Upper lobe of left lung (tissue), 6 donors: ENCODE results near the gene SAP30L. TPM values are rescaled to one million over a fixed set of nuclear protein-coding genes. Genes with fewer than 3 reads are reported as not detected.
A peak's percentile ranks its signal among the peaks of the same experiment; 100 is the strongest.

Experiments used
- ATAC-seq, 2 donors: fragments of 200-7000 bp; cut with Tn5 transposase; one replicate each; pipeline ENCODE4 v1.9.1; 2022; ENCODE audit warnings: mild to moderate bottlenecking in 2 of 2, moderate library complexity in 2 of 2; ENCODE audit not compliant: low FRiP score in 2 of 2
- DNase-seq, 2 donors: peaks; one replicate each; pipeline ENCODE4 v3.0.0-alpha.2; 2019 to 2020
- H3K27ac ChIP-seq, 4 donors: fragments of 200-600 bp; sonication (generic); one replicate each; pipeline ENCODE4 v1.5.1; 2016 to 2019
- H3K27me3 ChIP-seq, 4 donors: fragments of 200-600 bp; sonication (generic); one replicate each; pipeline ENCODE4 v1.5.1; 2017 to 2019
- H3K36me3 ChIP-seq, 4 donors: fragments of 200-600 bp; sonication (generic); one replicate each; pipeline ENCODE4 v1.5.1; 2016 to 2019
- H3K4me1 ChIP-seq, 4 donors: fragments of 200-600 bp; sonication (generic); one replicate each; pipeline ENCODE4 v1.5.1; 2018 to 2019
- H3K4me3 ChIP-seq, 4 donors: fragments of 200-600 bp; sonication (generic); one replicate each; pipeline ENCODE4 v1.5.1; 2017 to 2019; ENCODE audit warnings: mild to moderate bottlenecking in 2 of 4, moderate library complexity in 1 of 4
- H3K9me3 ChIP-seq, 4 donors: fragments of 200-600 bp; sonication (generic); one replicate each; pipeline ENCODE4 v1.5.1; 2018 to 2019
- CTCF ChIP-seq, 6 experiments: fragments of 450-650 bp in 4 of 6; fragments of 200-600 bp in 2 of 6; sonication (generic) in 2 of 6; IDR thresholded peaks; one replicate each; pipeline ENCODE4 v1.5.1; 2016 to 2019; ENCODE audit warnings: antibody characterized with exemption in 6 of 6
- EP300 ChIP-seq, 4 donors: sonication (generic); formaldehyde crosslinking; IDR thresholded peaks; one replicate each; pipeline ENCODE4 v1.5.1; 2017; ENCODE audit warnings: antibody characterized with exemption in 4 of 4, control low read depth in 2 of 4
- POLR2A ChIP-seq, 4 donors: fragments of 450-650 bp; IDR thresholded peaks; one replicate each; pipeline ENCODE4 v1.5.1; 2016 to 2017; ENCODE audit warnings: antibody characterized with exemption in 4 of 4, mild to moderate bottlenecking in 2 of 4
- POLR2AphosphoS5 ChIP-seq, 2 donors: sonication (generic); formaldehyde crosslinking; IDR thresholded peaks; one replicate each; pipeline ENCODE4 v1.5.1; 2017; ENCODE audit warnings: antibody characterized with exemption in 2 of 2
- WGBS, 2 donors: methylation state at CpG; one replicate each; pipeline ENCODE4 v1.1.5; 2017 to 2018; 5-methylcytosine and 5-hydroxymethylcytosine counted together
- total RNA-seq, 6 donors: library from RNA; depleted of rRNA in 4 of 6; stranded (reverse); fragments of >200 nt in 4 of 6; gene quantifications; one replicate each; pipeline versions ENCODE4 v1.1.0 to v1.2.1, GENCODE V29; 2016 to 2021
- donor health status: DM: no; HTN: no; CAD: no; lungs with moderate emphysema.
- donor health status: DM: no; HTN: yes; CAD: no; lungs with severe emphysema.

Gene SAP30L
- total RNA-seq, 6 donors from 2014 or later, result 34.0 to 52.8 (median 37.8) TPM

GRCh38 chr5:154477382-154478223, 31.8 kb downstream of the SAP30L start:
- Histone ChIP-seq H3K9me3 (no peaks in the 10 kb centered on the region), H3K36me3 (no peaks in the 10 kb centered on the region), H3K4me1 (peaks cover 44 to 70% (median 58%) of the 10 kb centered on the region in 4 donors), H3K27me3 (peaks cover 0 to 100% (median 80%) of the 10 kb centered on the region in 4 donors), H3K4me3 (peak overlapping the region in 3 of 4 donors; percentile 7 to 36 (median 30)), H3K27ac (no peak overlapping the region)
- DNase-seq (peak in 1 of 2 donors; percentile 86), ATAC-seq (peak in 1 of 2 donors; percentile 55)
- WGBS, 2 donors, result 5 to 7% methylated on average over 3 to 22 of the region's 68 CpGs
- no peak for TF ChIP-seq EP300 (IDR thresholded peaks at IDR 0.05)
- TF ChIP-seq POLR2AphosphoS5 (IDR thresholded peaks at IDR 0.05), result no peak
- no peak for TF ChIP-seq POLR2A (IDR thresholded peaks at IDR 0.05)
- no peak for TF ChIP-seq CTCF (IDR thresholded peaks at IDR 0.05)

DNA sequence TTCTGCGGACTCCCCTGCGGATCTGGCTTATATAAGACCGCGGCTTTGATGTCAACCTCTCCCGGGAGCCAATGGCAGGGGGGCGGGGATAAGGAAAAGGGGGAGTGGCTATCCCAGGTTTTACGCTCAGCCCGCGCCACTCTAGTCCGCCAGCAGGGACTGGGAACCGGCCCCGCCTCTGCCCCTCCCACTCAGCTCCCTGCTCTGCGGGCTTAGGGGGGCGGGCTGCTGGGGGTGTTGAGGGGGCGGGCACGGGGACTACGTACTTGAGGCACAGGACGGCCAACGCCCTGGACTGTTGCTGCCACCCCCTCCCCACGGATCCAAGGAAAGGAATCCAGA, 32.4 kb downstream of the SAP30L start, which contains the start of gene HAND1:
HAND1 (minus strand) TSS at position 4 of the 342 bp plus-strand sequence. CDS start 219 bp downstream, outside the sequence.
- Histone ChIP-seq H3K27ac (no peak within 1 kb of the TSS), H3K4me1 (peaks cover 43 to 70% (median 53%) of the 10 kb centered on the region in 4 donors), H3K36me3 (no peaks in the 10 kb centered on the region), H3K4me3 (peak within 1 kb of the TSS in 3 of 4 donors; percentile 7 to 36 (median 30)), H3K27me3 (peaks cover 0 to 100% (median 77%) of the 10 kb centered on the region in 4 donors), H3K9me3 (no peaks in the 10 kb centered on the region)
- ATAC-seq (peak in 1 of 2 donors; percentile 54), DNase-seq (peak; percentile 36 to 54)
- WGBS, 2 donors, result 1 to 2% methylated on average over 13 to 16 of the region's 20 CpGs
- no peak for TF ChIP-seq POLR2AphosphoS5 (IDR thresholded peaks at IDR 0.05)
- TF ChIP-seq EP300 (IDR thresholded peaks at IDR 0.05), result no peak
- TF ChIP-seq POLR2A (IDR thresholded peaks at IDR 0.05), result no peak
- TF ChIP-seq CTCF (IDR thresholded peaks at IDR 0.05), result no peak

DNA sequence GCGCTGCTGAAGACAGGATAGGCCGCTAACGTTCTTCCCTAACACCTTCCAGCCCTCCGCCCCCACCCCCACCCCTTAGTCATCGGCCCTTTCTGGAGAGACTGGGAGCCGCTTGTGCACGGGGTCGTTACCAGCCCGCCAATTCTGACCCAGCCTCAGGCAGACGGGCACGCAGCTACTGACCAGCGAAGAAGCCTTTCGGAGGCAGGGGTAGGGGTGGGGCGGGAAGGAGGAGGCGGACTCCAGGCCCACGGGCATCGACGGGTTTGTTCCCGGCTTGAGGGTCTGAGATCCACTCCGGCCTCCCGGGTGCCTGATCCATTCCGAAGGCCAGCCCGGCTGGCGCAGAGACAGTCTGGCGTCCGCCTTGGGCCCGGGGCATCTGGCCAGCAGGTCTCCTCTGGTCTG, 33.0 kb downstream of the SAP30L start:
- peaks cover 0 to 100% (median 74%) of the 10 kb centered on the region in 4 donors for H3K27me3 ChIP-seq
- no peaks in the 10 kb centered on the region for H3K9me3 ChIP-seq
- no peak for TF ChIP-seq EP300 (IDR thresholded peaks at IDR 0.05)
- no peak for TF ChIP-seq CTCF (IDR thresholded peaks at IDR 0.05)
- TF ChIP-seq POLR2A (IDR thresholded peaks at IDR 0.05), result no peak
- no peak for TF ChIP-seq POLR2AphosphoS5 (IDR thresholded peaks at IDR 0.05)
- peaks cover 39 to 70% (median 47%) of the 10 kb centered on the region in 4 donors for H3K4me1 ChIP-seq
- H3K36me3 ChIP-seq, result no peaks in the 10 kb centered on the region
- 7 to 10% methylated on average over 6 to 27 of the region's 27 CpGs for WGBS, 2 donors
- DNase-seq (peak in 1 of 2 donors; percentile 79), ATAC-seq (no peak)
- H3K27ac ChIP-seq, result no peak overlapping the region
- no peak overlapping the region for H3K4me3 ChIP-seq

GRCh38 chr5:154479160-154479943, 33.6 kb downstream of the SAP30L start:
- ATAC-seq (no peak), DNase-seq (no peak)
- H3K36me3 ChIP-seq, result no peaks in the 10 kb centered on the region
- no peak overlapping the region for H3K4me3 ChIP-seq
- 4 to 5% methylated on average over 17 to 44 of the region's 44 CpGs for WGBS, 2 donors
- no peak overlapping the region for H3K27ac ChIP-seq
- peaks cover 38 to 67% (median 44%) of the 10 kb centered on the region in 4 donors for H3K4me1 ChIP-seq
- H3K9me3 ChIP-seq, result no peaks in the 10 kb centered on the region
- no peak for TF ChIP-seq POLR2AphosphoS5 (IDR thresholded peaks at IDR 0.05)
- no peak for TF ChIP-seq POLR2A (IDR thresholded peaks at IDR 0.05)
- no peak for TF ChIP-seq CTCF (IDR thresholded peaks at IDR 0.05)
- no peak for TF ChIP-seq EP300 (IDR thresholded peaks at IDR 0.05)
- peaks cover under 1 to 100% (median 74%) of the 10 kb centered on the region in 4 donors for H3K27me3 ChIP-seq
